Lung (tissue), 12 donors: ENCODE results near the gene LYAR. TPM values are rescaled to one million over a fixed set of nuclear protein-coding genes. Genes with fewer than 3 reads are reported as not detected.
A peak's percentile ranks its signal among the peaks of the same experiment; 100 is the strongest.
"Not testable (repeated sequence)": the region's sequence is repeated elsewhere in the genome, so short reads cannot be mapped to it uniquely, and the experiment has no call there.

ENCODE experiments used
- ATAC-seq: fragments of 200-7000 bp; cut with Tn5 transposase; one replicate; pipeline ENCODE4 v1.9.1; 2020; ENCODE audit warnings: moderate number of reproducible peaks; ENCODE audit not compliant: insufficient read depth, low FRiP score
- DNase-seq, 3 donors: peaks; one replicate each; pipeline ENCODE4 v3.0.0-alpha.2; 2013 to 2017
- H3K27ac ChIP-seq, 2 donors: one replicate each; pipeline ENCODE4 v1.5.1; 2013; ENCODE audit warnings: mild to moderate bottlenecking in 2 of 2, moderate library complexity in 2 of 2, control low read depth in 1 of 2, inconsistent platforms in 1 of 2, low read depth in 1 of 2, low read length in 1 of 2
- H3K27me3 ChIP-seq, 3 donors: one replicate each; pipeline ENCODE4 v1.5.1; 2013; ENCODE audit warnings: low read length in 2 of 3; ENCODE audit not compliant: control insufficient read depth in 3 of 3, insufficient read depth in 3 of 3
- H3K36me3 ChIP-seq, 4 donors: one replicate each; pipeline ENCODE4 v1.5.1; 2013; ENCODE audit warnings: low read length in 4 of 4, mild to moderate bottlenecking in 1 of 4, moderate library complexity in 1 of 4; ENCODE audit not compliant: control insufficient read depth in 4 of 4, insufficient read depth in 4 of 4
- H3K4me1 ChIP-seq, 5 donors: one replicate each; pipeline ENCODE4 v1.5.1; 2013; ENCODE audit warnings: low read length in 5 of 5, mild to moderate bottlenecking in 2 of 5, moderate library complexity in 1 of 5; ENCODE audit not compliant: control insufficient read depth in 5 of 5, insufficient read depth in 5 of 5
- H3K4me3 ChIP-seq: one replicate; pipeline ENCODE4 v1.5.1; 2013; ENCODE audit warnings: mild to moderate bottlenecking, control low read depth, moderate library complexity
- H3K9ac ChIP-seq, 2 donors: one replicate each; pipeline ENCODE4 v1.5.1; 2013; ENCODE audit warnings: low read length in 2 of 2, control low read depth in 1 of 2; ENCODE audit not compliant: insufficient read depth in 1 of 2
- H3K9me3 ChIP-seq, 4 donors: one replicate each; pipeline ENCODE4 v1.5.1; 2013; ENCODE audit warnings: low read length in 3 of 4, mild to moderate bottlenecking in 1 of 4, moderate library complexity in 1 of 4; ENCODE audit not compliant: control insufficient read depth in 4 of 4, insufficient read depth in 3 of 4
- CTCF ChIP-seq: IDR thresholded peaks from 2 replicates; pipeline ENCODE4 v1.5.1; 2012; ENCODE audit warnings: mild to moderate bottlenecking; ENCODE audit errors: control extremely low read depth, extremely low read depth
- WGBS, 2 donors: extraction: QIAGEN DNeasy Blood & Tissue Kit; methylation state at CpG; one replicate each; pipeline ENCODE4 v1.1.7; 2013; 5-methylcytosine and 5-hydroxymethylcytosine counted together
- polyA plus RNA-seq, 2 donors: library from polyadenylated mRNA; stranded (reverse); fragments of 200-250 nt; gene quantifications; one replicate each; pipeline ENCODE4 v1.2.1, GENCODE V29; 2013
- total RNA-seq, 2 donors: library from RNA; depleted of rRNA in 1 of 2; stranded (reverse); fragments of >200 nt in 1 of 2; gene quantifications; one replicate each; pipeline ENCODE4 v1.2.1, GENCODE V29; 2014 to 2021
- donor health status: control.
- donor health status: control.
- donor health status: Bipolar disorder and iron deficiency.
- donor health status: healthy.
- donor health status: DM: yes; HTN: yes; CAD: no.

Gene LYAR
- total and polyA plus RNA-seq, 4 donors = 9.3 to 19.5 (median 14.4) TPM

GRCh38 chr4:4254199-4254598 lies 35.8 kb downstream of the LYAR start:
- no peak for TF ChIP-seq CTCF
- no peaks in the 10 kb centered on the region for H3K9me3 ChIP-seq
- ATAC-seq (no peak), DNase-seq (no peak)
- H3K4me1 ChIP-seq = peaks cover 0 to 3% (median under 1%) of the 10 kb centered on the region in 5 donors
- H3K4me3 ChIP-seq = no peak overlapping the region
- H3K9ac ChIP-seq = no peak overlapping the region
- H3K27ac ChIP-seq = no peak overlapping the region
- no peaks in the 10 kb centered on the region for H3K36me3 ChIP-seq
- H3K27me3 ChIP-seq = peaks cover 0 to 3% (median 0%) of the 10 kb centered on the region in 3 donors
- WGBS, 2 donors = 81 to 89% methylated on average over 11 of the region's 11 CpGs

GRCh38 chr4:4249866-4250265 lies 40.1 kb downstream of the LYAR start:
- no peaks in the 10 kb centered on the region for H3K9me3 ChIP-seq
- TF ChIP-seq CTCF = no peak
- WGBS, 2 donors = 82 to 90% methylated on average over 8 of the region's 8 CpGs
- H3K9ac ChIP-seq = no peak overlapping the region
- no peak overlapping the region for H3K4me3 ChIP-seq
- H3K36me3 ChIP-seq = peaks cover 0 to 10% (median 6%) of the 10 kb centered on the region in 4 donors
- DNase-seq (no peak), ATAC-seq (no peak)
- H3K27ac ChIP-seq = no peak overlapping the region
- H3K27me3 ChIP-seq = no peaks in the 10 kb centered on the region
- H3K4me1 ChIP-seq = peaks cover 4 to 15% (median 6%) of the 10 kb centered on the region in 5 donors

GRCh38 chr4:4249342-4249741 lies 40.6 kb downstream of the LYAR start:
- H3K27me3 ChIP-seq, ATAC-seq, H3K4me3 ChIP-seq, DNase-seq, H3K9ac ChIP-seq, H3K27ac ChIP-seq, H3K9me3 ChIP-seq: not testable (repeated sequence)
- H3K36me3 ChIP-seq = peaks cover 3 to 12% (median 8%) of the 10 kb centered on the region in 4 donors
- peaks cover 4 to 15% (median 6%) of the 10 kb centered on the region in 5 donors for H3K4me1 ChIP-seq
- WGBS, 2 donors = 94 to 97% methylated on average over 14 to 15 of the region's 15 CpGs

- peak overlapping the region; percentile 97 to 99 for H3K27ac ChIP-seq
- H3K36me3 ChIP-seq = peaks cover 7 to 15% (median 12%) of the 10 kb centered on the region in 4 donors
- WGBS, 2 donors = 25 to 33% methylated on average over 10 of the region's 10 CpGs
- H3K4me1 ChIP-seq = peaks cover 4 to 15% (median 6%) of the 10 kb centered on the region in 5 donors
- H3K27me3 ChIP-seq = no peaks in the 10 kb centered on the region
- no peak for TF ChIP-seq CTCF
- ATAC-seq (no peak), DNase-seq (no peak)
- peak overlapping the region; percentile 74 to 85 for H3K9ac ChIP-seq
- H3K9me3 ChIP-seq = no peaks in the 10 kb centered on the region
- H3K4me3 ChIP-seq = peak overlapping the region; percentile 93
These were observed 41.1 kb downstream of the LYAR start for GRCh38 chr4:4248885-4249203.
